Right lobe of liver (tissue), 6 donors: ENCODE data around the gene RTKN. TPM values are rescaled to one million over a fixed set of nuclear protein-coding genes. Genes with fewer than 3 reads are reported as not detected.

Experiments used
- ATAC-seq, 4 donors: fragments of 200-7000 bp; cut with Tn5 transposase; one replicate each; pipeline ENCODE4 v1.9.1; 2020; ENCODE audit warnings: mild to moderate bottlenecking in 4 of 4, moderate library complexity in 4 of 4
- DNase-seq, 3 donors: peaks; one replicate each; pipeline ENCODE4 v3.0.0-alpha.2; 2020
- H3K27ac ChIP-seq, 3 donors: fragments of 200-600 bp; one replicate each; pipeline ENCODE4 v1.8.0; 2022
- H3K27me3 ChIP-seq, 2 donors: fragments of 200-600 bp; one replicate each; pipeline ENCODE4 v1.8.0; 2022
- H3K36me3 ChIP-seq, 4 donors: fragments of 200-600 bp; sonication (generic) in 1 of 4; one replicate each; pipeline versions ENCODE4 v1.5.1 to v1.8.0; 2017 to 2022; ENCODE audit warnings: control low read depth in 1 of 4
- H3K4me1 ChIP-seq, 4 donors: fragments of 200-600 bp; sonication (generic) in 1 of 4; one replicate each; pipeline versions ENCODE4 v1.5.1 to v1.8.0; 2017 to 2022; ENCODE audit warnings: control low read depth in 1 of 4
- H3K4me3 ChIP-seq, 3 donors: fragments of 200-600 bp; one replicate each; pipeline ENCODE4 v1.8.0; 2022
- H3K9me3 ChIP-seq, 4 donors: fragments of 200-600 bp; sonication (generic) in 1 of 4; one replicate each; pipeline versions ENCODE4 v1.5.1 to v1.8.0; 2017 to 2022; ENCODE audit warnings: control low read depth in 1 of 4
- POLR2A ChIP-seq: fragments of 450-650 bp; IDR thresholded peaks from one replicate; pipeline ENCODE4 v1.6.1; 2017; ENCODE audit warnings: antibody characterized with exemption, mild to moderate bottlenecking
- WGBS: methylation state at CpG from one replicate; pipeline ENCODE4 v1.1.6; 2018; ENCODE audit warnings: low coverage, low lambda C conversion rate; ENCODE audit not compliant: insufficient coverage; ENCODE audit errors: missing lambda C conversion rate; 5-methylcytosine and 5-hydroxymethylcytosine counted together
- intact Hi-C, 2 donors: fragments of 100-400 bp; cut with DNase I; formaldehyde crosslinking; loops; one replicate each; pipeline versions ENCODE4 v1.11.2 to v1.14.1; 2022
- total RNA-seq, 6 experiments: library from RNA; depleted of rRNA in 2 of 6; stranded (reverse); fragments of >200 nt in 2 of 6; fragmentation: NEBNext Ultra II Directional in 3 of 6; extraction: Animal tissue kit (Norgen Biotek cat#: 25700) in 3 of 6; gene quantifications; one replicate each; pipeline versions ENCODE4 v1.1.0 to v1.2.4, GENCODE V29; 2016 to 2023
- TF ChIP-seq, protein P1 (sequence below), 4 donors: fragments of 200-600 bp in 3 of 4; fragments of 450-650 bp in 1 of 4; IDR thresholded peaks; one replicate each; pipeline versions ENCODE4 v1.5.1 to v1.8.0; 2016 to 2022; ENCODE audit warnings: antibody characterized with exemption in 4 of 4, mild to moderate bottlenecking in 2 of 4
- donor health status: DM: no; HTN: yes; CAD: no.
- donor health status: DM: no; HTN: no; CAD: no.
- donor health status: DM: no; HTN: no; CAD: no.
- donor health status: DM: no; HTN: yes; CAD: no.
- donor health status: DM: no; HTN: yes; CAD: no.

The RTKN gene
- total RNA-seq, 6 experiments from 2014 or later = 61.5 to 103 (median 83.0) TPM

DNA sequence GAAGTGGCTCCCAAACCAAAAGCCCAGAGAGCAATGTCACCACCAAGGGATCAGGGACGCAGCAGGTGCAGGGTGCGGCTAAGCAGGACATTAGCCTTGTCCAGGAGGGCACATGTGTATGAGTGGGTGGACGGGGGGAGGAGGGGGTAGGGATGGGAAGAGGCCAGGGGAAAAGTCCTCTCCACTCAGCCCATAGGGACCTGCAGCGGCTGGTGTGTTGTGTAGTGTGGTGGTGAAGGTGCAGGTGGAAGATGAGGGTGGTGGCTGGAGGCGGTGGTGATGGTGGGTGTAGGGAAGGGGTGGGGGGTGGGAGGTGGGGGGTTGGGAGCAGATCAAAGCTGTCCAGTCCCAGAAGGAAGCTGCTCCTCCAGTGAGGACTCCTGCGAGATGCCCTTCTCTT lies 24.0 kb downstream of the RTKN start:
- Histone ChIP-seq H3K27me3 (peaks cover 0 to 4% of the 10 kb centered on the region in 2 donors), H3K4me1 (peaks cover 0 to 22% (median 0%) of the 10 kb centered on the region in 4 donors), H3K9me3 (no peaks in the 10 kb centered on the region), H3K27ac (no peak overlapping the region), H3K36me3 (no peaks in the 10 kb centered on the region), H3K4me3 (no peak overlapping the region)
- intact Hi-C loops = loop anchor here in 1 of 2 donors (10.0 kb wide), 1 partner anchor 173 kb away; no protein-coding TSS in a partner anchor
- TF ChIP-seq POLR2A = no peak
- TF ChIP-seq, protein P1, sequence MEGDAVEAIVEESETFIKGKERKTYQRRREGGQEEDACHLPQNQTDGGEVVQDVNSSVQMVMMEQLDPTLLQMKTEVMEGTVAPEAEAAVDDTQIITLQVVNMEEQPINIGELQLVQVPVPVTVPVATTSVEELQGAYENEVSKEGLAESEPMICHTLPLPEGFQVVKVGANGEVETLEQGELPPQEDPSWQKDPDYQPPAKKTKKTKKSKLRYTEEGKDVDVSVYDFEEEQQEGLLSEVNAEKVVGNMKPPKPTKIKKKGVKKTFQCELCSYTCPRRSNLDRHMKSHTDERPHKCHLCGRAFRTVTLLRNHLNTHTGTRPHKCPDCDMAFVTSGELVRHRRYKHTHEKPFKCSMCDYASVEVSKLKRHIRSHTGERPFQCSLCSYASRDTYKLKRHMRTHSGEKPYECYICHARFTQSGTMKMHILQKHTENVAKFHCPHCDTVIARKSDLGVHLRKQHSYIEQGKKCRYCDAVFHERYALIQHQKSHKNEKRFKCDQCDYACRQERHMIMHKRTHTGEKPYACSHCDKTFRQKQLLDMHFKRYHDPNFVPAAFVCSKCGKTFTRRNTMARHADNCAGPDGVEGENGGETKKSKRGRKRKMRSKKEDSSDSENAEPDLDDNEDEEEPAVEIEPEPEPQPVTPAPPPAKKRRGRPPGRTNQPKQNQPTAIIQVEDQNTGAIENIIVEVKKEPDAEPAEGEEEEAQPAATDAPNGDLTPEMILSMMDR (IDR thresholded peaks at IDR 0.05) = no peak
- no peak for DNase-seq
- ATAC-seq = no peak
- 48% methylated on average over 4 of the region's 6 CpGs for WGBS

DNA sequence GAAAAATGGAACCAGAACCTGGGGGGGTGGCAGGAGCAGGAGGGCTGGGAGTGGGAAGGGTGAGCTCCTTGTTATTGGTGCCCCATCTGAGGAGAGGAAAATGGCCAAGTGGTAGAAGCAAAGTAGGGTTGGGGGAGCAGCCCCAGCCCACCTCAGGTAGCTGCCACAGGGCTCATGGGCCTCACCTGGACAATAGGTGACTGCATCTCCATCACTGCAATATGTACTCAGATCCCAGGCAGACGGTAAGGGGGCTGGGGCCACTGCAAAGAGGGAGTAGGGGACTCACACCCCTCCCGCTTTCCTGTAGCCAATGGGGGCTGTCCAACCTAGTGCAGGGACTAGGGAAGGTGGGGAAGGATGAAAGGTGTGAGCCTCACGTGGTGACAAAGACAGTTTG lies 24.5 kb downstream of the RTKN start:
- ATAC-seq (no peak), DNase-seq (no peak)
- H3K4me3 ChIP-seq = no peak overlapping the region
- peaks cover 0 to 22% (median 0%) of the 10 kb centered on the region in 4 donors for H3K4me1 ChIP-seq
- no peak overlapping the region for H3K27ac ChIP-seq
- no peaks in the 10 kb centered on the region for H3K36me3 ChIP-seq
- WGBS = 75% methylated on average over 2 of the region's 3 CpGs
- H3K27me3 ChIP-seq = peaks cover 0 to 4% of the 10 kb centered on the region in 2 donors
- no peaks in the 10 kb centered on the region for H3K9me3 ChIP-seq
- TF ChIP-seq, protein P1 (IDR thresholded peaks at IDR 0.05) = no peak
- no peak for TF ChIP-seq POLR2A
- intact Hi-C loops = loop anchor here in 1 of 2 donors (10.0 kb wide), 1 partner anchor 172 kb away; no protein-coding TSS in a partner anchor

GRCh38 chr2:74416778-74417177 lies 25.0 kb downstream of the RTKN start:
- intact Hi-C loops = loop anchor here in 1 of 2 donors (10.0 kb wide), 1 partner anchor 172 kb away; no protein-coding TSS in a partner anchor
- DNase-seq (no peak), ATAC-seq (no peak)
- no peak for TF ChIP-seq POLR2A
- TF ChIP-seq, protein P1 (IDR thresholded peaks at IDR 0.05) = peak in 1 of 4 donors; percentile 13
- peaks cover 0 to 19% (median 0%) of the 10 kb centered on the region in 4 donors for H3K4me1 ChIP-seq
- H3K27me3 ChIP-seq = peaks cover 0 to 4% of the 10 kb centered on the region in 2 donors
- H3K27ac ChIP-seq = no peak overlapping the region
- no peaks in the 10 kb centered on the region for H3K36me3 ChIP-seq
- no peaks in the 10 kb centered on the region for H3K9me3 ChIP-seq
- no peak overlapping the region for H3K4me3 ChIP-seq
- 45% methylated on average over 2 of the region's 3 CpGs for WGBS

GRCh38 chr2:74415762-74416395 lies 25.9 kb downstream of the RTKN start:
- no peak for DNase-seq
- TF ChIP-seq, protein P1 (IDR thresholded peaks at IDR 0.05) = no peak
- TF ChIP-seq POLR2A = no peak
- H3K27ac ChIP-seq = no peak overlapping the region

More at GRCh38 chr2:74415762-74416395, 25.9 kb downstream of the RTKN start:
- 27% methylated on average over 17 of the region's 35 CpGs for WGBS
- Histone ChIP-seq H3K4me3 (peak overlapping the region; percentile 24 to 46 (median 42)), H3K27me3 (peaks cover 0 to 4% of the 10 kb centered on the region in 2 donors), H3K4me1 (peaks cover 0 to 11% (median 0%) of the 10 kb centered on the region in 4 donors), H3K36me3 (no peaks in the 10 kb centered on the region), H3K9me3 (no peaks in the 10 kb centered on the region)
- ATAC-seq = peak in 3 of 4 donors; percentile 5 to 17 (median 6)
- intact Hi-C loops = loop anchor here in 1 of 2 donors (10.0 kb wide), 1 partner anchor 171 kb away; no protein-coding TSS in a partner anchor
